Measurements from ENCODE around the gene KRT79.

GRCh38 chr12:52797529-52797894, 36.6 kb downstream of the KRT79 start:
- TF ChIP-seq CTCF (IDR thresholded peaks at IDR 0.05; ENCODE audit: low read length), result no peak
- no peak for TF ChIP-seq EZH2 (IDR thresholded peaks at IDR 0.05; ENCODE audit: borderline replicate concordance, low read length)

All from OCI-LY1 (cell line).